ENCODE measurements around the gene KRT33A.
A peak's percentile ranks its signal among the peaks of the same experiment; 100 is the strongest.
"Not testable (repeated sequence)": the region's sequence is repeated elsewhere in the genome, so short reads cannot be mapped to it uniquely, and the experiment has no call there.

The KRT33A gene

DNA sequence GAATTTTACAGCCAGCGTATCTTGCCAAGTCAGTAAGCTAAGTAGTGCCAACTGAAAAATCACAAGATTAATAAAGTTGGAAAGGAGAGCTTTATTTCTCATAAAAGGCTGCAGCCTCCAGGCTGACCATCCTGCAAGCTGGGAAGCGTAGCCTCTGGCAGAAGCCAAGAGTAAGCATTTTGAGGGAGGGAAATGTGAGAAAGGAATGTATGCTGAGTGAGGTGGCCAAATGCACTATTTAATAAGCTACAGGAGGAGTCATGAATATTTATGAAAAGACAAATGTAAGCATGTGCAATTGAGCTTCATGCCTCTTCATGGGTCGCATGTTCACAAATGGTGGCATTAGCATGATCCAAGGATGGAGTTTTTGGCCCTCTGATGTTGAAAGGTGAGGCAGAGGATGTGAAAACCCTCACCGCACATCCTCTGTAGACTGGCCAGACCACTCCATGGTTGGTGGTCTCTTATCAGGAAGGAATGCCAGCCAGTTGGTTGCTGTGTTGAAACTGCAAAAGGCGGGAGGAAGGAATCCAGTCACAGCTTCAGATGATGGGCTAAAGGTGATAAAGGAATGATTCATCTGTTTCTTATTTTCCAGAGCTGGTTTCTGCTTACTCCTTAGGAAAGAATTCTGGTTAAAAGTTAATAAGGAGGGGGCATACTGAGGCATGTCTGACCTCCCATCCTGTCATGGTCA is 9.8 kb upstream of the KRT33A start:
- DNase-seq: no peak

DNA sequence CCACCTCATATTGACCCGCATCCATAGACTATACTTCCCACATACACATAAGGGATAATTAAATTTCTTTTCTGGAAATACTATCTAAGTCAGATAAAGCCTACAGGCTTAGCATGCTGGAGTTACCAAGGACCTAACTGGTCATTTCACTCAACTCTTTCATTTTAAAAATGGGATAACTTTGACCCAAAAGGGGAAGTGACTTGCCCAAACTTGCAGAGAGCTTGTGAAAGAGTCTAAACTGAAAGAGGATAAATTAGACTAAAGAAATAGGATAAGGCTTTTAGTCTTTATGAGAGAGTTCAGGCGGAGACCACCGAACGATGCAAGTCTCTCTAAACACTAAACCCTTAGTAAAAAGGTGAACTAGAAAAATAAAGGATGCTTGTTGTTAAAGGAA is 3.9 kb upstream of the KRT33A start:
- DNase-seq: no peak

DNA sequence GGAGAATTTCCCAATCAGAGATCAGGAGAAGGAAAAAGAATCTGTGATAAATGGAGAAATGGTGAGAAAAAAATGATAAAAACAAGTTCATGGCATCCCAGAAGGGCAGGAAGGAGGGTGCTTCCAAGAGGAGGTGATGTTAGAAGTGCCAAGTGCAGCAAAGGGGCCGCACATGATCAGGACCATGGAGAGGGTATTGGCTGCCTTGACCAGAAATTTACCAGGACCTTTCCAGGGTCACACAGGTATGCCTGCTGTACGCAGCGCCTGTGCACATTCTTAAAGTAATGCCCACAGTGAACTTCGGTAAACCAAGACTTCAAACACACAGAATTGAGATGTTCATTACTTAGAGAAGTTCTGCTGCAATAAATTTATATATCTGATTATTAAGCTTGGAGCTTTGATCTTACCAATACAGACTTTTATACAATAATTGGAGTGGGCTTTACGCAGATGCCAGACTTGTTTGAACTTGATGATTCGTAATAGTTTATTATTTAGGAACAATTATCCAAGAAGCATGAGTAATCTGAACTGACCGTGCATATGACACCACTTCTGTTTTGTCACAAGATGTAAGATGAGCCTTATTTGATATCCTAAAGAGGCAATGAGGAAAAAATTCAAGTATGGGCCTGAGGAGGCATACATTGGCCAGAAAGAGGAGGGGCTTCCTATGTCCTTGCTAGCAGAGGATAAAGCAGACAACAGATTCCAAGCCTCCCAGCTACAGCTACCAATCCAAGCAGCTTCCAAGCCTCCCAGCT is 2.2 kb upstream of the KRT33A start:
- DNase-seq: no peak

DNA sequence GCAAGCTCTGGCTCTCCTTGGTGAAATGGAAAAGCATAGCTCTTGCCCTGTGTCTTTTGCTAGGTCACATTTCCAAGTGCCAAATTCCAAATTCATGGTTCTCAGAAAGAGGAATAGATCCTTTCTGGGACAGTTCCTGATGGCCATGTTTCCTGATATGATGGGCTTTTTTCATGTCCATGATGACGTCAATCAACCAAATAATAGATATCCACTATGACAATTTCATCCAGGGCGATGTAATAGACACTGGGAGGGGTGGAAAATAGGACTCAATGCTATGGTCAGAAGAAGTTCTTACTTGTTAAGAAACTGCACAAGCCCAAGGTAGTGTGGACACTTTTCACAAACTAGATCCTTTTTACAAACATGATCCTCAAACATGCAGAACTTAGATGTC is 549 bp upstream of the KRT33A start:
- no peak for DNase-seq

DNA sequence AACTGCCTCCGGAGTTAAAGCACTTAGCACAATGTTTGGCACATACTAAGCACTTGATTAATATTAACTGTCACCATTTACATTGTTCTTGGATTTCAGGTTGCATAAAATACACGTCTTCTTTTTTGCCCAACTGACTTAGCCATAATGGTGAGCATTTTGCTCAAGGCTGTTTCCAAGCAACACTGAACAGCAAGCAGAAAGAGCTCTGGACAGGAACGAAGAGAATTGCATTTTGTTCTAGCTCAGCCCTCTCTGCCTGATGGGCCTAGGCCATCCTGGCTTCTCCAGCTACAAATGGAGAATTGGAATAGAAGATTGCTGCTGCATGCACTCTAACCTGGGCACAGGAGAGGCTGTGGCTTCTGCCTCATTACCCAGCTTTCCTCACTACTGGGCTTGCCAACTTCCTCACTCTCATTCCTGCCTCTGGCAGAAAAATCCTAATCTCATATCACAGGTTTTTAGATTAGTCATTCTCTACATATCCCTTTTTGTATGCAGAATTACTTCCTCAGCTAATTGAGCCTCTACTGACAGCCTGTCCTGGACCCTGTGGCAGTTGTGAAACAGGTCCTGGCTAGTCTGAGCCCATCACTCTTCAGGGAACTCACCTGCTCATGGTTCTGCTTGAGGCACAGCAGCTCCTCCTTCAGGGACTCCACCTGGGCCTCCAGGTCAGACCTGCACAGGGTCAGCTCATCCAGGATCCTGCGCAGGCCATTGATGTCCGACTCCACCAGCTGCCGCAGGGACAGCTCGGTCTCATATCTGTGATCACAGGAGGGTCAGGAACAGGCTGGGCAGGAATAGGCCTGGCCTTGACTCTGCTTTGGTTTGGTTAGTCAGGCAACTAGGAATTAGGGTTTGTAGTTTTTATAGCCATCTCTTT is 2.5 kb downstream of the KRT33A start:
- no peak for DNase-seq

DNA sequence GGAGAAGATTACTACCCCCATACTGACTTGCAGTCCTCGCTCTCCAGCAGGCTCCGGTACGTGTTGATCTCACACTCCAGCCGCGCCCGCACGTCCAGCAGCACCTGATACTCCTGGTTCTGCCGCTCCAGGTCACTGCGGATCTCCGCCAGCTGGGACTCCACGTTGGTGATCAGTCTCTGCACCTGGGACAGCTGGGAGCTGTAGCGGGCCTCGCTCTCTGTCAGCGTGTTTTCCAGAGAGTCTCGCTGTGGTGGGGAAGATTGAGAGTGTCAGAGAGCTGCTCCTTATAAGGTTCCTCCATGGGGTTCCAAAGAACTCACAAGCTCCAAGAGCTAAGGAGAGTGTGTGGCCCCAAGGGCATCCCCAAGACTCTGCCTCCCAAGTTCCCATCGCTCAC is 4.2 kb downstream of the KRT33A start:
- DNase-seq: not testable (repeated sequence)

DNA sequence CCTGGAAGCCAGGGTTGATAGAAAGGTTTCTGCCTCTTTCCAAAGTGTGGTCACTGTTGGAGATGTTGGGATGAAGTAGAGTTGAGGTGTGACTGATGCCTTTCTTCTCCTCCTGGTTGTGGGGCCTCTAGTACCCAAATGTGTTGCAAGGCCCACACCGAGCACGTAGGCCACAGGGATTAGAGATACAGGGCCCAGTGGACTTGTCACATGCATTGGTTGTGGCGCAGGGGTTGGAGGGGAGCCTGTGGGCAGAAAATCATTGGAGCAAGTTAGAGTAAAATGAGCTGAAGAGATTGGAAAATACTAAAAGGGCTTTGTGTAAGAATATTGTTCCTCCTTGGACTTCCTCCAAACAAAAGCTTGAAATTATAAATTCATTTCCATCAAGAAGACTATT is 4.6 kb downstream of the KRT33A start:
- DNase-seq: no peak

DNA sequence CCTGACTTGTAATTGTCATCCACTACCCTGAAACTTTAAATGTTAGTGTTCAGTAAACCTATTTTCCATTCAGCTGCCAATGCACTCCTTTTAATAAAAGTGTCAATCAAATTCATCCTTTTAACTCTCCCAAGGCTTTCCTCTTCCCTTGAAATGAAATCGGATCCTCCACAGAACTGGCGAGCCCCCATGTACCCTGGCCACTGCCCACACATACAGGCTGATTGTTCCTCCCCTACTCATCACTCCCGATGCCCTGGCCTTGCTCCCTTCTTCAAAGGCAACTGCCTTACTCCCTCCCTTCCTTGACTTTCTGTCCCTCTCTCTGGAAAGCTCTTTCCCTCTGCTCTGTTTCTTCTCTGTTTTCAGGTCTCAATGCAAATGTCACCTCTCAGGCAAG is 7.6 kb downstream of the KRT33A start:
- DNase-seq: no peak

DNA sequence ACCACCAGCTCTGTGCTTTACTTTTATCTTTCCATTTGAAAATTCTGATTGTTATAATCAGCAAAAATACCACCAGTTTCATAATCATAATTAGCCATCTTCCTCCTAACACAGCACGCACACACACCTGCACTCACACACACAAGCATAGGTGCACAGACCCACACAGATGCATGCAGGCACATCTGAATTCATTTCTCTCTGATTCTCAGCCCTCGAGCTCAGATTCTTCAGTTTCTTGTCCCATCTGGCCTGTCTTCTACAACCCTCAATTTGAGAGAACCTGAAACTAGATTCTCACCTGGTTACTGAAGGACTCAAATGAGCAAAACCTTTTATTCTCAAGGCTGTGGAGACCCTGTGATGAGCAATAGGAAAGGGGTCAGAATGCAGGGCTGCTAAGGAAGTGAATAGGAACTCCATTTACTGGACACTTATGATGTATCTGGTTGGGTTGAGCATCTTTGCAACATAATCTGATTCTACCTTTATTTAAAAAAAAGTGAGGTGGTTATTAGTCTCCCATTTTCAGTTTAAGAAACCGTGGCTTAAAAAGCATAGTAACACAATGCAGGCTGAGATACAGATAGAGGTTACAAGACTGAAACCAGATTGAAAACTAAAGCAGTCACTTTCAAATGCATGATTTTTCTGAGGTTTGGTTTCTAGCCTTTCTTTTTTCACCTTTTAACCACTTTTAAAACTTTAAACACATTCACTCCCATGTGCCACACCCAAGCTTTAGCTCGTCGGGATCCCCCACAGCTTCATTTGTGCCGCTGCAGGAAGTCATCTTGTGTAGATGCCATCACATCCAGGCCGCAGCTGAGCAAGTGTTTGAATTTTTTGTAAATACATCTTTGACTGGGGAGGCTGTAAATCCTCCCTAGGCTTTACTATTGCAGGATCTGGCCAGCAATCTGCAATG is 9.4 kb downstream of the KRT33A start:
- DNase-seq: peak; percentile 74

DNA sequence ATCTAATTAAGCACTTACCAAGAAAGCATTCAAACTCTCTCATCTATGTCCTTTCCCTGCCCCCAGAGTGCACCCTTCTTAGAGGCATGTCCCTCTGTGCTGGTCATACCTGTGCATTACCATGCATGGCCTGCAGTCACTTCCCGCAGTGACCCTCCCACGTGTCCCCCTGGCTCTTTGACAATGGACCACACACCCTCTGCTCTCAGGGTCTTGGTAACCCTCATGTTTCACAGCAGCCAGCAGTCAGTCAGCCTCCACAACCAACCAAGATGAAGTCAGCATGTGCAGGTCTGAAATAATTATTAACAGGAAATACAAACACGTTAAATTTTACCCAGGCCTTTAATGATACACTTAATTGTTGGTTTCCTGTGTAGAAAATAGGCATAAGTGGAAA is 10.1 kb downstream of the KRT33A start:
- DNase-seq: peak; percentile 22

DNA sequence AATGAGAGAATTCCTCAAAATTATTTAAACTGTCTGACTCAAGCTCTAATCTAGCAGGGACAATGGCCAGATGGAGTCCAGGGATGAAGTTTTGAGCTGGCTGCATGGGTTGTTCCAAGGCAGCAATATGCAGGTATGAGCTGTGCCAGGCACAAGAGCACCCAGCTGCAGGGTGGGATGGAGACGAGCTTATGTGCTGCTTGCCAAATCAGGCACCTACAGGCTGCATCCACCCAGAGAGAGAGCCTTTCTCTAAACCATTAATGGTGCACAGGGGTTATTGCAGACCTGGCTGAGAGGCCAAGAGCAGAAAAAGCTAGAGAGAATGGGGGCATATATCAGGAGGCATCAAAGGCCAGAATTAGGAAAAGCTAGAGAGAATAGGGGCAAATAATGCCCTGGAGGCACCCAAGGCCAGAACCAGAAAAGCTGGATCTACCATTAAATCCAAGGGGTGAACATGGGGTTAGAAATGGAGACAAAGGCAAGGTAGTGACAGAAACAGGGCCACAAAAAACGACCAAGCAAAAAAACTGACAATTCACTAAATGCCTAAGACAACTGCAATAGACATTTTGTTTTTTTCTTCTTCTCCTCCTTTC is 11.0 kb downstream of the KRT33A start:
- DNase-seq: no peak

DNA sequence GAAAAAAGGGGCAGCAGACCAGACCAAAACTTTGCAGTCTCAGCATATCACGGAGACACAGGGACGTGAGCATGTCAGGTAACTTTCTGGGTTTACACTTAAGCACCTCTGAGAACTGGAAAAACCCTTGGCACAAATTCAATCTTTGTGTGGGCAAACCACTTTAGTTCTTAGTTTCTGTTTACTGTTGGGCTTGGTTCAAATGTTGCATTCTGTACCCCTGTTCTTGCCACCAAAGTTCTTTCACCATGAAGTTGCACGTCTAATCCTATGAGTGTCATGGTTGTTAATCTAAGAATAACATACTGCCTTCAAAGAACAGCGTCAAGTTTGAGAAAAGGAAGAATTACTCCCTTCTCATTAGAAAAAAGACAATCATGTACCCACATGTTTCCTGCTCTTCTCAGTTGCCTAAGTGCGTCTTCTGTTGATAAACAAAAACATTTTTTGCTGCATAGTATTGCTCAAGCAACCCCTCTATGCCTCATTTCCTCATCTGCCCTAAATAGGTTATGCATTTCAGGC is 11.6 kb downstream of the KRT33A start:
- DNase-seq: peak; percentile 86

DNA sequence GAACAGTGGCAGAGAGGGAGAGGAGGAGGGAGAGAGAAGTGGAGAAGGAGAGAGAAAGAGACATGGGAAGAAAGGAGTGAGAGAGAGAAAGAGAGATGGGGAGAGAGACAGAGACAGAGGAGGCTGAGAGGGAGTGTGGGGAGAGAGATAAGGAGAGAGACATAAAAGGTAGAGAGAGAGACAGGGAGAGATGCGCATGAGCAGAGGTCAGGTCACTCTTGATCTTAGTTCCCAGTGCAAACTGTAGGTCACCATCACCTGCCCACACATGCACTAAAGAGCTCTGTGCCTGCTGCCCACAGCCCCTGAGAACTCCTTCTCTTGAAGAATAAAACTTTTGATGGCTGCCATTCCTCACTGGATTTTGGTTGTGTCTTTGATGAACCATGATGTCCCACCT is 14.9 kb downstream of the KRT33A start:
- DNase-seq: no peak

DNA sequence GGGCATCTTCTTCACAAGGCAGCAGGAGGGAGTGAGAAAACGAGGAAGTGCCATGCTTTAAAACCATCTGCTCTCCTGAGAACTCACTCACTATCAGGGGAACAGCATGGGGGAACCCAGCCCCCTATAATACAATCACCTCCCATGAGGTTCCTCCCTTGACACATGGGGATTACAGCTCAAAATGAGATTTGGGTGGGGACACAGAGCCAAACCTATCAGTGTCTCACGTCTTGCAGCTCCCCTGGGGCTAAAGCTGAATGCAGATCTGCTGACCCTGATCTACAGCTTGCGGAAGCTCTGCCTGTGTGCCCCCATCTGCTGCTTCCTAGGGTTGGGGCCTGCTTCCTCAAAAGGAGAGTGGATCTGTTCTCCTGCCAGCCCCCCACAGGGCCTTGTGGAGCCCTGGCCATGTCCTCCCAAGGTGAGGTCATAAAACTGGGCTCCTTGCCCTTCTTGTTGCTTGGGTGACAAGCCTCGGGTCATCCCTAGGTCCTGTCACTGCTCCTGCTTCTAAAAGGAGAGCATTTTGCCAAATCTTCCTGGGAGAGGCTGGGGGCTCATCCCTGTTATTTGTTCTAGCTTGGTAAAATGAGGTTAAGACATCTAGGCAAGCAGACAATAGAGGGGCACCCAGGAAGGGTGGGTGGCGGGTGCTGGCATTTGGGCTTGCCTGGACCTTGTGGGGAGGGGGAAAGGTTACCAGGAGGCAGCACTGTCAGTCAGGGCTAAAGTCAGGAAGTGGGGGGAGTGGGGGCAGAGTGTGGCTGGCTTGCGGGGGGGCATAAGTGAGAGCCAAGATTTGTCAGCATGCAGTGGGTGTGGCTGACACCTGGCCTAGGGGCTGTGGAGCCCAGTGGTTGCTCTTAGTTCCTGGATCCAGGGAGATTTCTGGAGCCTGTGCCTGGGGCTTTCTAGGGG is 16.0 kb downstream of the KRT33A start:
- DNase-seq: peak; percentile 21

DNA sequence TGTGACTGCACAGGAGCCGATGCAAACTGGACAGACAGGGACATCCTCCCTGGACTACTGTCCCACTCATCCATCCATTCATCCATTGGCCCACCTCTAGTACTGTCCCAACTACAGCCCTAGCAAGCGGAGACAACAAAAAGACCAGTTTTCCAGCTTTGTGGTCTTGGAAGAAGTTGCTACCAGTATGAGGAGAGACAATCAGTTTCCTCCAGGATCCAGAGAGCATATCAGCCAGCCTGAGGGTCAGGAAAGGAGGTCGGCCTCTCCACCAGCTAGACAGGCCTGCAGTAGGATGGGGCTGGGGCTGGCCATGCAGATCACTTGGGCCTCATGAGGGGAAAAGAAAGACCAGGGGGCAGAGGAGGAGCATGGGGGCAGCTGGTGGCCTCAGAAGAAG is 16.8 kb downstream of the KRT33A start:
- DNase-seq: no peak

DNA sequence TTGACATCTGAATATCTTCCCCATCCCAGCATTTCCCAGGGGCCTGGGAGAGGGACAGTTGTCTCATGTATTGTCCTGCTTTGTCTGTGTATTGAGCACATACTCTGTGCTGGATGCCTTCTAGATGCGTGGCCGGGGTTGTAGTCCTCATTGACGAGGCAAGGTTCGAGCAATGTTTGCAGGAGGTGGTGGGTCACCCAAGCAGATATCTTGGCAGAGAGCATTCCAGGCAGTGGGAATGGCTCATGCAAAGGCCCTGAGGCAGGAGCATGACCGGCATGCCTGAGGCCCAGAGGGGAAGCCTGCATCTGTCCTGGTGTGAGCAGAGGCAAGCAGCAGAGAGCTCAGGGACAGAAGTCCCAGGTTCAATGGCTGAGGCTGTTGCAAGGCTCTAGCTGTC is 17.5 kb downstream of the KRT33A start:
- no peak for DNase-seq

DNA sequence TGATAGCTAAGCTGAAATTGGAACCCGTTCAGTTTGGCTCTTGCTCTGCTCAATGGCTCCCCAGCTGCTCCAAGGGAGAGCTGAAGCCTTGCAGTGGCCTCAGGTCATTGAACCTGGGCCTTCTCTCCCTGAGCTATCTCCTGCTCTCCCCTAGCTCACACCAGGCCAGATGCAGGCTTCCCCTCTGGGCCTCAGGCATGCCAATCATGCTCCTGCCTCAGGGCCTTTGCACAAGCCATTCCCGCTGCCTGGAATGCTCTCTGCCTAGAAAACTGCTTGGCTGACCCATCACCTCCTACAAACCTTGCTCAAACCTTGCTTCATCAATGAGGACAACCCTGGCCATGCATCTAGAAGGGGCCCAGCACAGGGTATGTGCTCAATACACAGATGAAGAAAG is 18.4 kb downstream of the KRT33A start:
- no peak for DNase-seq

DNA sequence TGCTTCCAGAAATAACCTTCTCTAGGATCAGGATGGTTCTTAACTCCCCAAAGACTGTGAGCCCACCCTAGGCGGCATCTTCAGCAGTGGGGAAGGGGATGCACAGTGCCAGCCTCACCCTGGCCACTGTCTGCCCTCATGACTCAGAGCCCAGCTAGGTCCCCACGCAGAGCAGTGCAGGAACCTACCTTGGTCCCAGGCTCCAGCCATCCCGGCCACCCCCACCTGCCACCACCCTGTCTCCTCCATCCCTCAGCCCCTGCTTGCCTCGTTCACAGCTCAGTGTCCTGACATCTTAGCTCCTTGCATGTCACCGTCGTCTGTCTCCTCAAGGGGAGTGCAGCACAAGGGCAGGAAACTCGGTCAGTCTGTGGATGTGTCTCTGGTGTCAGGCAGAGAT is 19.0 kb downstream of the KRT33A start:
- DNase-seq: no peak

DNA sequence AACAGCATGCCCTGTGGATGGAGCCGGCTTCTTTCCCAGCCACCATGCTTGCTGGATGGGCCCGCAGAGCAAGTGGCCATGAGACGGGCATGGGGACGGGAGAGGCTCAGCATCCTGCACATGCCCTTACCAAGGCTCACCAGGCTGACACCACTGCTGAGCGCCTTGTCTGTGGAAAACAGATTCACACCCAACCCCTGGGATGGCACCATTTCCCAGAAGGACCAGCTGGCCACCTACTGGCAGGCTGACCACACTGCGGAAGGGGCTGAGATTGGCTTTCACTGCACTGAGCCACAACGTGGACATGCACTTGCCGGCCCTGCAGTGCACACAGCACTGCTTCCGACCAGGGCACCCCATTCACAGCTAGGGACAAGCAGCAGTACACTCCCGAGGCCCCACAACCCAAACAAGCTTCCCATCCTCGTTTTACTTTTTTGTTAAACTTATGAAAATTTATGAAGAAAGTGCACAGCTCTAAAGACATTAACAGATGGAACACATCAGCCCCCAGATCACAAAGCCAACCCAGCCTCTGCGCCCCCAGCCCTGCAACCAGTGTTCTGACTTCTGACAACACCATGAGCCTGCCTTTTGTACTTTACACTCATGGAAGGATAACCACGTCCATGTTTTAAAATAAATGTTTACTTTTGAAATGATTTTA is 21.2 kb downstream of the KRT33A start:
- DNase-seq: peak; percentile 16

DNA sequence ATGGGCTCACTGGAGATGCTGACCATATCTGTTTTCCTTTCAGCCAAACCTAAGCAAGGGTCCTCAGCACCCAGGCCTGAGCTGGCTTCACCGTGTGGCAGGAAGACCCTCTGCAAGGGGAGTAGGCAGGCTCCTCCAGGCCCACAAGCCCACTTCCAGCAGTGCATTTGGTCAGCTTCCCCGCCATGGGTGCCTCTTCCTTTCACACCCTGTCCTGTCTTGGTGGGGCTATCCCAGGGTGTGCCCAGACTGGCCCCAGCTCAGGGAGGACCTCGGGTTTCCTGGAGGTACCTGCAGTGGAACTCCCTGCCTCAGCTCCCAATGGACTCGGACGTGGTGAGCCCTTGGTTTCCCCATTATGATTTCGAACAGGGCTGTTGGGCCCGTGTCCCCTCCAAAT is 22.4 kb downstream of the KRT33A start:
- DNase-seq: no peak

All from CD4-positive, alpha-beta T cell treated with Interleukin-21 for 1 hour (primary cell).